DMS 273 (cell line): ENCODE results near the gene PARP16.
A peak's percentile ranks its signal among the peaks of the same experiment; 100 is the strongest.

Source experiments
- DNase-seq: peaks from one replicate; lab custom pipeline; 2025; ENCODE audit not compliant: unreplicated experiment; lab: John Stamatoyannopoulos, UW

The PARP16 gene

GRCh38 chr15:65208647-65209046 is 78.0 kb downstream of the PARP16 start:
- DNase-seq, result peak; percentile 46
